HG03571 (cell line): ENCODE data around the gene UNC13A.

Experiments used
- ATAC-seq: cut with Tn5 transposase; IDR thresholded peaks from one replicate; pipeline ENCODE4 v1.9.1; 2021; ENCODE audit not compliant: unreplicated experiment

UNC13A gene

DNA sequence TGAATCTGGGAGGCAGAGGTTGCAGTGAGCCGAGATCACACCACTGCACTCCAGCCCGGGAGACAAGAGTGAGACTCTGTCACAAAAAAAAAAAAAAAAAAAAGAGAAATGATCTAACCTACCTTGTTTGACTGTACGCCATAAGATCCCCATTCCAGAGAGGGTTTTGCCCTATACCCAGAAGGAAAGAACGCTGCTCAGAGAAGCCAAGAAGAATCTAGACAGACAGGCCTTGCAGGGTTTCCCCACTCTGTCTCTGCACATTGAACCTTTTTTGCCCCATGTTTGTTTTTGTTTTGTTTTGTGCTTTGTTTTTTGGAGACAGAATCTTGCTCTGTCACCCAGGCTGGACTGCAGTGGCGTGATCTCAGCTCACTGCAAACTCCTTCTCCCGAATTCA, 23.7 kb upstream of the UNC13A start:
- no peak for ATAC-seq

DNA sequence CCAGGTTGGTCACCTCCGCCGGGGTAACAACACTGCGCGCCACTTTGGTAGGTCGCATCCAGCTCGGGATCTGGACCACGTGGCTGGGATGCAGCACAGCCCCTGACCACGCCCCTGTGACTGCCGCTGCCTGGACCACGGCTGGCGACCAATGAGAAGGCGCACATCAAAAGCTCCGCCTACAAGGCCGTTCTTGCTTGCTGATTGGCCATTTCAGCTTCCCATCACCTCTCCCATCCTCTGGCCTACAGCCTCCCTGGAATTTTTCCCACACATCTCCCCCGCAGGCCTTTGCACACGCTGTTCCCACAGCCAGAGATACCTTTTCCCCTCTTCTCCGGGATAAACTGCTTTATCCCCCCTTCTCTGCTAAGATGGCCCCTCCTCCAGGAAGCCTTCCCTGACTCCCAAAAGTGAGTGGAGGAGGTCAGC, 18.6 kb upstream of the UNC13A start:
- no peak for ATAC-seq

DNA sequence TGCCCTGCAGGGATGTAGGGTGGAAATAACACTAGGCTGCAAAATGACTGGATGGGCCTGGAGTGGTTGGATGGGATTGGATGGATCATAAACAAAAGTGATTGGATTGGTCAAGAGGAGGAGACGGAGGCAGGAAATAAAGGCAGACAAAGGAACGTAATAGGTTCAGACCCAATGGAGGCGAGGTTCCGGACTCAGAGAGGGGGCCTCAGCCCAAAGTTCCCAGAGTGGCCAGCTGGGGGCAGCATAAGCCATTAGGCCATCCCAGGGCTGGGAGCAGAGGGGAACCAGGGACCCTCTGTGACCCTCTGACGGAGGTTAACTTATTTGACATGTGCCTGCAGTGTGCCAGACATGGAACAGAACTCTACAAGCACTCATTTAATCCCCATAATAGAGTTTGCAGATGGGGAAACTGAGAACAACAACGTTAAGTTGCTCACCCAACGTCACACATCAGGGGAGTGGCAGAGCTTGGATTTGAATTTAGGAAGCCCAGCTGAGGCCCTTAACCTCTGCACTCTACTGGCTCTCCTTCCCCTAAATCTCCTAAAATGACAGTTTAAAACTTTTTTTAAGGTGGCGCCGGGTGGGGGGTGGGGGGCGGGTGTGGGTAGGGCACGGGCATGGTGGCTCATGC, 15.8 kb upstream of the UNC13A start:
- ATAC-seq, result no peak

DNA sequence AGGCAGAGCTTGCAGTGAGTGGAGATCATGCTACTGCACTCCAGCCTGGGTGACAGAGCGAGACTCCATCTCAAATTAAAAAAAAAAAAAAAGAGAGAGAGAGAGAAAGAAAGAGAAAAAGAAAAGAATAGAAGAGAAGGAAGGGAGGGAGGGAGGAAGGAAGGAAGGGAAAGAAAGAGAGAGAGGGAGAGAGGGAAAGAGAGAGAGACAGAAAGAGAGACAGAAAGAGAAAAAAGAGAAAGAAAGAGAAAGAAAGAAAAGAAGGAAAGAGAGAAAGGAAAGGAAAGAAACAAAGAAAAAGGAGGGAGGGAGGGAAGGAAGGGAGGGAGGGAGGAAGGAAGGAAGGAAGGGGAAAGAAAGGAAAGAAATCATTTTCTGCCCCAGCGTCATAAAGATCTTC, 7.0 kb upstream of the UNC13A start:
- ATAC-seq, result no peak

DNA sequence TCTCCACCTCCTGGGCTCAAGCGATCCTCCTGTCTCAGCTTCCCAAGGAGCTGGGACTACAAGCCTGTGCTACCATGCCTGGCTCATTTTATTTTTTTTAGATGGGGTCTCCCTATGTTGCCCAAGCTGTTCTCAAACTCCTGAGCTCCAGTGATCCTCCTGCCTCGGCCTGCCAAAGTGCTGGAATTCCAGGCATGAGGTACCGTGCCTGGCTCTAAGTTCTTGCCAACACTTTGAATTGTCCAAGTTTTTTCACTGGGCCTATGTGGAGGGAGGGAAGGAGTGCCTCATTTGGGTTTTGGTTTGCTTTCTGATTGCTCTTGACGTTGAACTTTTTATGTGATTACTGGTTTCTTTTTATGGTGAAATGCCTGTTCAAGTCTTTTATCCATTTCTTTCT, 4.4 kb upstream of the UNC13A start:
- no peak for ATAC-seq

DNA sequence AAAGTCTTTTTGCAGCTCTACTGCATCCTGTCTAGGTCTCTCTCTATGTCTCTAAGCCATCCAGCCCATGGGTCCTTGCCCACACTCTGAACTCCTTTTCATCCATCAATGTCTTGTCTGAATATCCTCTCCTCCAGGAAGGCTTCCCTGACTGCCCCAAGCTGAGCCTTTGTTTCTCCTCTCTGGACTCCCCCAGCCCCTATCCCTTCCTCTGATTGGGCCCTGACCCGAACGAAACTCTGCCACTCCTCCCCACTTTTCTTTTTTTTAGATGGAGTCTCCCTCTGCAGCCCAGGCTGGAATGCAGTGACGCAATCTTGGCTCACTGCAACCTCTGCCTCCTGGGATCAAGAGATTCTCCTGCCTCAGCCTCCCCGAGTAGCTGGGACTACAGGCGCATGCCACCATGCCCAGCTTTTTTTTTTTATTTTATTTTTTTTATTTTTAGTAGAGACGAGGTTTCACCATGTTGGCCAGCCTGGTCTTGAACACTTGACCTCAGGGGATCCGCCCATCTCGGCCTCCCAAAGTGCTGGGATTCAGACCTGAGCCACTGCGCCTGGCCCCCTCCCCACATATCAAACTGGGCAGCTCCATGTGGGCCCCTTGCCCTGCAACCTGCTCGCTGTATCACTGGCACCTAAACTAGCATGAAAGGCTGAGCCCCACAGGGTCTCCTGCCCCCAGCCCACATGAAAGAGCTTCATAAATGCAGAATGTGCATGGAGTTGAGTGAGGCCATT, 870 bp upstream of the UNC13A start:
- ATAC-seq, result no peak

DNA sequence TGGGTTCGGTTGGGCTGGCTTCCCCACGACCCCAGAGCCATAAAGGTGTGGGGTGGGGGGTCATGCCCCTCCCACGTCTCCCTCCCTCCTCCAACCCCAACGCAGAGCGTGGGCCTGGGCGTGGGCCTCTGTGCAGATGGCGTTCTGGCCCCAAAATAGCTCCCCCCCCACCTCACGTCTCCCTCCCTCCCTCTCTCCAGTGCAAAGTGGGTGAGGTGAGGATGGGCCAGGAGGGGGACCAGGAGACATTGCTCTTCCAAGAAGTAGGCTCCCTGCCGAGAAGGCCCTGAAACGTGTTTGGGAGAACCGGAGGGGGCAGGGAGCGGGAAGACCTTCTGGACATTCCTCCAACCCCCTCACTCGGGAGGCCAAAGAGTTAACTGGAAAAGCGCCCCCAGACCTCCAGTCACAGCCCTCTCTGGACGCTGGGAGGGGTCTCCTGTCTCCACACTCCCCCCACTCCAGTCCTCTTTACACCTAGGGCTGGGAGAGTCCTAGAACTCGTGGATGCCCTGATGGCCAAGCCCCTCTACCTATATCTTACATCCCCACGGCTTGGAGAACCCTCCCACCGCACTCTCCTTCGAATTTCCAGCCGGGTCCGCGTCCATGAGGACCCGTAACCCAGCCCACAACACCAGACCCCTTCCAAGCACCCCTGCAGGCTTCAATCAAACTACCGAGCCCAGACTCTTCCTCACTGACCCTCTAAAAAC, 855 bp downstream of the UNC13A start:
- no peak for ATAC-seq

DNA sequence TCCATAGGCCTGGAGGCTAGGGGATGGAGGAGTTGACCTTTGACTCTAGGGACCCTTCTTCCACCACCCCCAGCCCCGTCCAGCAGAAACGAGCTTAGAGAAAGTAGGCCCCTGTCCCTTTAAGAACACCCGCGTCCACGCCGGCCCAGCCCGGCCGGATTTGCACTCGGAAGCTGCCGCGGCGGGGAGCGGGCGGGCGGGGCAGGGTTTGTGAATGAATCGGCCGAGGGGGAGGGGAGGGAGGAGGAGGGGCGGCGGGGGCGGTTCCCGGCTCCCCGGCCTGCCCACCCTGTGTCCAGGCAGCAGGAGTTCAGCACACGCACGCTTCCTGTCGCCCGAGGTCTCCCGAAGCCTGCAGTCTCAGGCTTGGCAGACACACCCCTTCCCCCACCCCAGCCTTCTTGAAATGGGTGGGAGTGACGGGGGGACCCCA, 1.5 kb downstream of the UNC13A start:
- ATAC-seq, result no peak

DNA sequence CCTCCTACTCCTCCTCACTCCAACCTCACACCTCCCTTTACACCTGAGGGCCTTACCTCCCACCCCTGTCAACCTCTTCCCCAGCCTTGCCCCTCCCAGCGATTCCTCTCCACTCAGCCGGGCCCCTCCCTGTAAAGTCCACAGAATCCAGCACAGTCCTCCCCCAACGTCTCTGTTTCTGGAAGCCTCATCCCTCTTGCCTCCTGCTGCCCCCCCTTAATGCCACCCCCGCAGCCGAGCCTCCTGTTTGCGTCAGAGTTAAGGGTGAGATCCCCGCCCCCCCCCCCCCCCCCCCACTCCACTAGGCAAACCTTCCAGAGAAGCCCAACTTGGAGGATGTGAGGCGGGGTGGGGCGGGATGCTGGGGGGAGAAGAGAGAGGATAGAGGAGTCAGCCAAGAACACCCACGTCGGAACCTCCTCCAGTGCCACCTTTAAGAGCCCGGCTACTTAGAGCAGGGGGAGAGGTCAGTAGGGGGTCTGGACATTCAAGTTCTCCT, 2.1 kb downstream of the UNC13A start:
- ATAC-seq, result no peak

DNA sequence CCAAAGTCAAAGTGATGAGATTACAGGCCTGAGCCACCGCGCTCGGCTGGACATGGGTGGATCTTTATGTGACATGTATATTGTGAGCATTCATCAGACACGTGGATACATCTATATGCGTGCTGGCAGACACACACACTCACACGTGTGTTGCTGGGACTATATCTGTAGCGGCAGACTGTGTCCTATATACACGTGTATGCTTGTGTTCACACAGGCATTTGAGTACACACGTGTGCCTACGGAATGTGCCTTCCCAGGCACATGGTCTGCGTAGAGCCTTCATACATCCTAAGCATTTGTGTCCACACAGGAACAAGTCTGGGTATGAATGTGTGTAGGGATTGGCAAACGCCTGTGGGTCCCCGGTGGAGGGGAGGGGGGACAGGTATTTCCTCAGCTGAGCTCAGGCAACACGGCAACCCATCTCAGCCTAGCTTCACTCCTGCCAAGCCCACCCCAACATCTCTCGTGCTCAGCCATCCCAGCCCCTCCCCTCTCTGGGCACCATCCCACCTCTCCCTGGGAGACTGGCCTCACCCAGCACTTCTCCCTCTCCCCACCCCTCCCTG, 2.6 kb downstream of the UNC13A start:
- no peak for ATAC-seq

DNA sequence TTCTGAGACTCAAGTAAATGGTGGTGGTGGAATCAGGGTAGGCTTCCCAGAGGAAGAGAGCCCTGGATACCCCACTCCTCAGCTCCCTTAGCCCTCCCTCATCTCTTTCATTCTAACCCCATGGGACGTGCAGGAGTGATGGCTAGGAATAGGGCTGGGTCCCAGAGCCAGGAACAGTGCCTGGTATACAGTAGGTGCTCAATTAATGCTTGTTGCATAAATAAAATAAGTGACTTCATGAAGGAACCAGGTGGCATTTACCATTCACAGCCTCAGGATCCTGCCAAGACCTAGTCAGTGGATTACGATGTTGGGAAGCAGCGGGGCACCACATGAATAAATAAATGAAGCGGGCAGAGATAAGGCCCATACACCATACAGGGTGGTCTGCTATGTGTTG, 3.9 kb downstream of the UNC13A start:
- ATAC-seq, result no peak

DNA sequence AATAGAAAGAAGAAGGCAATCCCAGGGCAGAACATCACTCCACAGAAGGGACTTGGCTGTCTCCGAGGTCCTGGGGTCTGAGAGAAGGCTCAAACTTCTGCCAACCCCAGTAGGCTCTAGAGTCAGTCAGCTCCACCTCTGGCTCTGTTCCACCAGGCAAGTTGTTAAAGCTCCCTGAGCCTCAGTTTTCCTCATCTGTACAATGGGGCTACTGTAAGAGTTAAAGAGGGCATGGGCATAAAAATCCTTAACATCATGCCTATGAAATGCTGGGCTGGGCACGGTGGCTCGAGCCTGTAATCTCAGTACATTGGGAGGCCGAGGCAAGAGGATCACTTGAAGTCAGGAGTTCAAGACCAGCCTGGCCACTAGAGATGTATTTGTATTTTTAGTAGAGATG, 5.1 kb downstream of the UNC13A start:
- ATAC-seq, result no peak

DNA sequence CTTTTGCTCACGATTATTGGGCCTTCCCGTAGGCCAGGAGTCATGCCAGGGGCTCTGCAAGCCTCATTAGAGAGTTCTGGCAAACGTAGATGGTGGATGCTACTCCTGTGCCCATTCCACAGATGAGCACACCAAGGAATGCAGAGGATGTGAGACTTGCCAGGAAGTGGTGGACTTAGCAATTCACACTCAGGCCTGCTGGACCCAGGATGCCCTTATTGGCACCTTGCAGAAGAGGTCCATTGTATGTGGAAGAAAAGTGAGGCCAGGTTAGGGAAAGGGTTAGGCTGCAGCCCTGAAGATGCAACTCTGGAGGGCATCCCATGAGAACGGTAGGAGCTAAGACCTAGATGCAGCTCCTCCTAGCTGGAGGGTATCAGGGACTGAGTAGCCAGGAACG, 5.9 kb downstream of the UNC13A start:
- no peak for ATAC-seq

DNA sequence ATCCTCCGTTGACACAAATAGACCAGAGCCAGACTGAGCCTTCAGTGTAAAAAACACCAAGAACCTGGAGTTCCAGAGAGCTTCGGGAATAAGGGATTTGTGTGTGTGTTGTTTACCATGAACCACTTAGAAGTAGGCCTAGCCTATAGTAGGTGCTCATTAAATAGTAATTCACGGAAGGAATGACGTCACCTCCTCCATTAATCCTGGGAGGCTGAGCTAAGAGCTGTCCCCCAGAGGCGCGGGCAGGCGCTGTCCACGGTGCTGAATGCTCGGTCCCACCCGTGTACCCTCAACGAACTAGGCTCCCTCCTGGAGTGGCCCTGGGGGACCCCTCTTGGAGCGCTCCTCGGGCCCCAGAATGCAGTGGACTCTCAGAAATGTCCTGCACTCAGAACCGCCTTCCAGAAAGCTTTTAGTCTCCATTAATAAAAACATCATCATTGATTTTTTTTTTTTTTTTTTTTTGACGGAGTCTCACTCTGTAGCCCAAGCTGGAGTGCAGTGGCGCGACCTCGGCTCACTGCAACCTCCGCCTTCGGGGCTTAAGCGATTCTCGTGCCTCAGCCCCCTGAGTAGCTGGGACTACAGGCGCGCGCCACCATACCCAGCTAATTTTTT, 6.5 kb downstream of the UNC13A start:
- ATAC-seq, result no peak

DNA sequence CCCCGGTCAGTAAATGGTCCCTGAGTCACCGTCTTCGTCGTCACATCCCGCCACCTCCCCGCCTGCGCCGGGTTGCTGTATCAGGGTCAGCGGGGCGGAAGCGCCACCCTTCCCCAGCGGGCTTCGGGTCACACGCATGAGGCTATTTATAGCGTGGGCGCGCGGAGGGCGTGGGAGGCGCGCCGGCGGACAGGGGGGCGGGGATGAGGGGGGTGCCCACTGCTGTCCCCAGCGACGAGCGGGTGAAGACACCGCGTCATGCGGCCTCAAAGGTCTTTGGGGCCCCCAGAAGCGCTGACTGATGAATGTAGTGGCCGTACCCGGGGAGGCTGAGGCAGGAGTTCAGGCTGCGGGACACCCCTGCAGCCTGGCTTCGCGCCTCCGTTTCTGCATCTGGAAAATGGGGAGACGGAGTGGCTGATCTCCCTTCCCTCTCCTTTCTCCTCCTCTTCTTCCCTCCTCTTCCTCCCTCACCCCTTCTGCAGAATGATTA, 7.9 kb downstream of the UNC13A start:
- ATAC-seq, result peak; percentile 42

DNA sequence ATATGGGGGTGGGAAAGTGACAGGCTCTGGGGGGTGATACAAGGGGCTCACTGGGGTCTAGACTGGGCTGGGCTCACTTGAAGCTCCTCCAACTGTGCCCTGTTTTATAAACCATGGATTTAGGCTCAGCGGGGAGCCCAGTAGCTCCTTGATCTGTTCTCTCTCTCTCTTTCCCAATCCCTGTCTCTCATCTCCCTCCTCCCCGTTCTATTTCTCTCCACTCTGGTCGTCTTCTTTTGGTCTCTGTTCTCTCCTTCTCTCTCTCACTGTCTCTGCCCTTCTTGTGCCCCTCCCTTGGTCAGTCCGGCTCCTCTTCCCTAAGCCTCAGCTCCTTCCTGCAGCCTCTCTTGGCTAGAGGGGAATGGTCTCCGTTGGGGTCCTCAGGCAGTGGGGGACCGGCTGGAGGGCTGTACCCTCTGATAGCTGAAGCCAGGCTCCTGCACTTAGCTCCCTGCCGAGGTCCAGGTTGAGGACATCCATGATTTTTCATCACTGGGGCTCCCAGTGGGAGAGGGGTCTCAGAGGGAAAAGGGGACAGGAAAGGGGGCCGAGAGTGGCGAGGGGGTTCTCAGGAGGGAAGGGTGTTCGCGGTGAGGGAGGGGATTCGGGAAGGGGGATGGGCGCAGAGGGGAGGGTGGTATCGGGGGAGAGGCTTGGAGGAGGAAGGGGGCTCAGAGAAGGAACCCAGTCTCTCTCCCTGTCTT, 8.5 kb downstream of the UNC13A start:
- ATAC-seq, result no peak

DNA sequence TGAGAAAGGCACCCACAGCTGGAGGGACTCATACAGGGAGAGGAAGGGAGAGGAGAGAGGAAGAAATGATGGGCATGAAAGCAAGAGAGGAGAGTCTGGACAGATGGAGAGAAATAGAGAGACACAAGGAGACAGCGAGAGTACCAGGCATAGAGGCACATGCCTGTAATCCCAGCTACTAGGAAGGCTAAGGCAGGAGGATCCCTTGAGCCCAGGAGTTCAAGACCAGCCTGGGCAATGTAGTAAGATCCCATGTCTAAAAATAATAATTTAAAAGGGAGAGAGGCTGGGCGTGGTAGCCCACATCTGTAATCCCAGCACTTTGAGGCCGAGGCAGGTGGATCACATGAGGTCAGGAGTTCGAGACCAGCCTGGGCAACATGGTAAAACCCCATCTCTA, 9.3 kb downstream of the UNC13A start:
- no peak for ATAC-seq

DNA sequence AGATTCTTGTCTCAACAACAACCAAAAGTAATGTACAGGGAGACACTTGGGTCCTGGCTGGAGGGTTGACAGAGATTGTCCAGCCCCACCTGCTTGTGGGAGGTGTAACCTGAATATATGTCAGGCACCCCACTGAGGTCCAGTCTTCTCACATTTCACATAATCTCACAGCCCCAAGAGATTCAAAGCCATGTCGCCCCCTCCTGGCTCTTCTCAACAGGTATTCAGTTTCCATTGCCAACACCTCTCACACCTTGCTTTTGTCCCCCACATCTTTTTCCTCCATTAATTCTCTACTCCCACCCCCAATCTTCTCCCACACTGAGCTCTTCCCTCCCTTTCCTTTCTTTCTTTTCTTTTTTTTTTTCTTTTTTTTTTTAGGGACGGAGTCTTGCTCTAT, 11.2 kb downstream of the UNC13A start:
- no peak for ATAC-seq

DNA sequence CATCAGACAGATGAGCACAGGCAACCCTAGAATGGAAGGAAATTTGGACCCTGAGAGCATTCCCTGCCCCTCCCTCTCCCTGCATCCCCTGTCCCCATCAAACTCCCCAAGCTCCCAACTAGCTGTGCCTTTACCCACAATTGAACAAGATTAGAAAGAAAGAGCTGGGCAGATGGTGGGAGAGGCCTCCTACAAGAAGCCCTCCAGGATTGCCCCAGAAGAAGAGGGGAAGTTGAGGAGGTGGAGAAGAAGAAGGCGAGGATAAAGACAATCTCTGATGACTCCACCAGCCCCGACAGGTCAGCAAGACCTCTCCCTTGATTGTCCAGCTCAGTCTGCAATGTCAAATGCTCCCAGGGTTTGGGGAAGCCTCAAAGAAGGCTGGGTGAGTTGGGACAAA, 11.9 kb downstream of the UNC13A start:
- no peak for ATAC-seq
